Activated T-cell treated with anti-CD3 and anti-CD28 coated beads for 24 hours (primary cell): ENCODE results near the gene NKAIN4.

Source experiments
- DNase-seq: peaks from one replicate; pipeline ENCODE4 v3.0.0-alpha.2; 2020; ENCODE audit warnings: low read depth

The NKAIN4 gene

DNA sequence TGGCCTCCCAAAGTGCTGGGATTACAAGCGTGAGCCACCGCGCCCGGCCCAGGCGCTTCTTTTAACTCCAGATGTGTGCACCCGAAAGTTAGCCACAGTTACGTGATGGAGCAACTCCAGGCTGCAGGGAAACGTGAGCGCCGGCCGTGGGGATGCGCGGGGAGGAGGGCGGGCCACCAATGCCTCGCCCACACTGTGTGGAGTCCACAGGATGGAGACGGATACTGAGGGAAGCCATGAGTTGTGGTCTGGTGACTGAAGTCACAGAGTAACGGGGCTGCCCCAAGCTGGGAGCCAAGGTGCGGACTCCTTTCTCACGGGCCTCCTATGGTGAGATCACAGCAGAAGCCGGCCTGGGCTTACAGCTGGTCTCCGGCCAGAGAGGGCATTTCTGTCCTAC is 61.5 kb downstream of the NKAIN4 start:
- DNase-seq: no peak

DNA sequence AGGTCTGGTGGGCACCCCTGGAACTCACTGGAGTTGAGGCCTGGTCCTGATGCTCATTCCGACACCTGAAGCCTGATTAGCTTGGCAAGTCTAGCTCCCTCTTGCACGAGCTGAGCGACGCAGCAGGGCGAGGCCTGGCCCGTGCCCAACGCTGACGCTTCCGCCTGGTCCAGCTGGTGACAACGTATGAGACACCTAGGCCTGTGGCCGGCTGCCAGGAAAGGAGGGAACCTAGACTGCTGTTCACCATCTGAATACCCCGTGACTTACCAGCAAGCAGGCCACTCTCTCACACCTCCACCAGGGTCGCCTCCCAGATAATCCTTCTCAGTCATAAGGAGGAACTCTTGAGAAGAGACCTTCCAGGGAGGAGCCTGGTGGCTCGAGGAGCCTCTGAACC is 62.9 kb downstream of the NKAIN4 start:
- DNase-seq: no peak

DNA sequence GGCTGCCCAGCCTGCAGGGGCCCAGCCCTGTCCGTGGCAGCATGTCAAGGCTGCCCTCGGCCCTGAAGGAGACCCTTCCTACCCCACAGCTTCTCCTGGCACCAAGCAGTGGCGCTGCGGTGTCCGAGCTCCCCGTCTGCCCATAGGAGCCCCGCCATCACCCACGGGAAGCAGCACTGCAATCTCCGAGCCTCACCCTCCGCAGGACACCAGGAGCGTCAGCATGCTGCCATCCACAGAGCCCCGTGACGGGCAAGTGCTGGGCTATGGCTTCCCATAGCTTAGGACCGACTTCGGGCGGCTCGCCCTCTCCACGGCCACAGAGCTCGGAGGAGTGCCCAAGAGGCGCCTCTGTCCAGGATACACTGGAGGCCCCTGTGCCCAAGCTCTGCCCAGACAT is 63.4 kb downstream of the NKAIN4 start:
- no peak for DNase-seq
